ENCODE data around the gene EBLN1. TPM values are rescaled to one million over a fixed set of nuclear protein-coding genes. Genes with fewer than 3 reads are reported as not detected.
"Not testable (repeated sequence)": the region's sequence is repeated elsewhere in the genome, so short reads cannot be mapped to it uniquely, and the experiment has no call there.

Gene EBLN1
- polyA plus RNA-seq, 5 donors = 0.09 TPM; not detected in 4

- DNase-seq = peak; percentile 95 to 96
Measured at GRCh38 chr10:22228943-22229801, 11.4 kb upstream of the EBLN1 start.

- no peak for DNase-seq
Measured at GRCh38 chr10:22228167-22228938, 10.5 kb upstream of the EBLN1 start.

- DNase-seq = no peak
Measured at GRCh38 chr10:22226599-22226998, 8.8 kb upstream of the EBLN1 start.

- DNase-seq = no peak
Measured at GRCh38 chr10:22222236-22223190, 4.7 kb upstream of the EBLN1 start.

GRCh38 chr10:22219308-22219707 lies 1.5 kb upstream of the EBLN1 start:
- DNase-seq = no peak

GRCh38 chr10:22218448-22218847 lies 633 bp upstream of the EBLN1 start:
- DNase-seq = no peak

GRCh38 chr10:22217084-22217483 lies 731 bp downstream of the EBLN1 start:
- not testable (repeated sequence) for DNase-seq

- no peak for DNase-seq
Measured at GRCh38 chr10:22210267-22210666, 7.5 kb downstream of the EBLN1 start.

GRCh38 chr10:22193945-22194344 lies 23.9 kb downstream of the EBLN1 start:
- no peak for DNase-seq

GRCh38 chr10:22185586-22185985 lies 32.2 kb downstream of the EBLN1 start:
- DNase-seq = no peak

- DNase-seq = peak; percentile 57 to 66
Measured at GRCh38 chr10:22183771-22184461, 33.9 kb downstream of the EBLN1 start.

GRCh38 chr10:22180724-22181123 lies 37.1 kb downstream of the EBLN1 start:
- DNase-seq = no peak

- DNase-seq = no peak
Measured at GRCh38 chr10:22174442-22174841, 43.4 kb downstream of the EBLN1 start.

- no peak for DNase-seq
Measured at GRCh38 chr10:22171131-22171530, 46.7 kb downstream of the EBLN1 start.

GRCh38 chr10:22170582-22170981 lies 47.2 kb downstream of the EBLN1 start:
- no peak for DNase-seq

- no peak for DNase-seq
Measured at GRCh38 chr10:22159979-22160378, 57.8 kb downstream of the EBLN1 start.

- no peak for DNase-seq
Measured at GRCh38 chr10:22159180-22159579, 58.6 kb downstream of the EBLN1 start.
